Adrenal gland (tissue), 12 donors: ENCODE data around the gene SLC1A7. TPM values are rescaled to one million over a fixed set of nuclear protein-coding genes. Genes with fewer than 3 reads are reported as not detected.

Experiments used
- DNase-seq, 7 donors: peaks; one replicate each; pipeline ENCODE4 v3.0.0-alpha.2; 2019 to 2020
- H3K27ac ChIP-seq, 5 donors: fragments of 200-600 bp; sonication (generic) in 4 of 5; 1 replicate in 3 of 5; 2 replicates in 2 of 5; pipeline versions ENCODE4 v1.5.1 to v1.8.0; 2016 to 2020; ENCODE audit warnings: mild to moderate bottlenecking in 1 of 5
- H3K27me3 ChIP-seq: fragments of 200-600 bp; 2 replicates; pipeline ENCODE4 v1.8.0; 2021
- H3K36me3 ChIP-seq, 2 donors: fragments of 200-600 bp; replicated peaks in 1 of 2; 1 replicate in 1 of 2; 2 replicates in 1 of 2; pipeline versions ENCODE4 v1.5.1 to v1.8.0; 2018 to 2022
- H3K4me1 ChIP-seq, 2 donors: fragments of 200-600 bp; replicated peaks in 1 of 2; 1 replicate in 1 of 2; 2 replicates in 1 of 2; pipeline versions ENCODE4 v1.5.1 to v1.8.0; 2018 to 2021
- H3K4me3 ChIP-seq, 4 donors: fragments of 200-600 bp; sonication (generic) in 3 of 4; one replicate each; pipeline ENCODE4 v1.5.1; 2016 to 2018
- H3K9me3 ChIP-seq, 3 donors: fragments of 200-600 bp; sonication (generic) in 1 of 3; replicated peaks in 1 of 3; 1 replicate in 2 of 3; 2 replicates in 1 of 3; pipeline versions ENCODE4 v1.5.1 to v1.8.0; 2016 to 2021
- CTCF ChIP-seq, 6 experiments: fragments of 450-650 bp in 4 of 6; fragments of 200-600 bp in 2 of 6; sonication (generic) in 1 of 6; IDR thresholded peaks; 1 replicate in 5 of 6; 2 replicates in 1 of 6; pipeline versions ENCODE4 v1.5.1 to v1.8.0; 2016 to 2021; ENCODE audit warnings: antibody characterized with exemption in 6 of 6, mild to moderate bottlenecking in 2 of 6, moderate library complexity in 1 of 6
- POLR2A ChIP-seq, 2 donors: fragments of 450-650 bp; IDR thresholded peaks; one replicate each; pipeline ENCODE4 v1.6.1; 2017; ENCODE audit warnings: antibody characterized with exemption in 2 of 2, mild to moderate bottlenecking in 2 of 2, moderate library complexity in 1 of 2
- WGBS, 4 donors: extraction: QIAGEN DNeasy Blood & Tissue Kit in 2 of 4; methylation state at CpG; one replicate each; pipeline versions ENCODE4 v1.1.5 to v1.1.7; 2013 to 2017; 5-methylcytosine and 5-hydroxymethylcytosine counted together
- intact Hi-C, 2 donors: fragments of 100-400 bp; cut with DNase I; formaldehyde crosslinking; loops; one replicate each; pipeline versions ENCODE4 v1.14.1 to v1.15.0; 2022 to 2023
- polyA plus RNA-seq, 3 donors: library from polyadenylated mRNA; stranded (reverse); fragments of 200-250 nt in 2 of 3; fragments of 350-450 nt in 1 of 3; fragmentation: Illumina TruSeq in 1 of 3; extraction: RNeasy Lipid Tissue Mini Kit (QIAGEN cat#74804) in 1 of 3; gene quantifications; one replicate each; pipeline ENCODE4 v1.2.3, GENCODE V29; 2013 to 2014
- total RNA-seq, 9 donors: library from RNA; depleted of rRNA in 4 of 9; stranded (reverse); fragments of >200 nt in 4 of 9; fragments of 120-200 nt in 1 of 9; fragmentation: NEBNext Ultra II Directional in 1 of 9; extraction: Animal tissue kit (Norgen Biotek cat#: 25700) in 1 of 9; gene quantifications; one replicate each; pipeline versions ENCODE4 v1.1.0 to v1.2.4, GENCODE V29; 2013 to 2023
- donor health status: healthy with polysubstance abuse.
- donor health status: Bipolar disorder and iron deficiency.
- donor health status: DM: yes; HTN: yes; CAD: no.
- donor health status: DM: no; HTN: no; CAD: no.
- donor health status: DM: no; HTN: no; CAD: no.
- donor health status: DM: yes; HTN: yes; CAD: no.

The SLC1A7 gene
- total and polyA plus RNA-seq, 12 donors = 0.05 to 1.6 (median 0.17) TPM; not detected in 7

DNA sequence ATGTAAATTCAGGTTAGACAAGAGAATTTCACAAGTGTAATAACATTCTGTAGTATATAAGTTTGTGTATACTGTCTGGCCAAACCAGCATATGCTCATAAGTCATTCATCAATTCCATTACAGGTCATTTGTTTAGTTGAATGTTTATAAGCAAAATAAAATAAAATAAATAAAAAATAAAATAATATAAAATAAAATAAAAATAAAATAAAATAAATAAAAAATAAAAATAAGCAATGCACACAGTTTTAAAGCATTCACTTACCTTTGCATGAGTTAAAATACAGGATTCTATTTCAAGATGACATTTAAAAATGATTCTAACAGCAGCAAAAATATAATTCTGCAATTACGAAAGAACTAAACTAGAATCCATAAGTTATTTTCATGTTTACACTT is 70.5 kb downstream of the SLC1A7 start:
- Histone ChIP-seq H3K27me3 (no peaks in the 10 kb centered on the region), H3K9me3 (no peaks in the 10 kb centered on the region), H3K4me3 (no peak overlapping the region), H3K4me1 (no peaks in the 10 kb centered on the region), H3K27ac (no peak overlapping the region), H3K36me3 (no peaks in the 10 kb centered on the region)
- DNase-seq = no peak
- no peak for TF ChIP-seq POLR2A (IDR thresholded peaks at IDR 0.05)
- no peak for TF ChIP-seq CTCF (IDR thresholded peaks at IDR 0.05)
- intact Hi-C loops = no loop called here
- WGBS, 4 donors = 86 to 98% (median 91%) methylated on average over 1 of the region's 1 CpG

DNA sequence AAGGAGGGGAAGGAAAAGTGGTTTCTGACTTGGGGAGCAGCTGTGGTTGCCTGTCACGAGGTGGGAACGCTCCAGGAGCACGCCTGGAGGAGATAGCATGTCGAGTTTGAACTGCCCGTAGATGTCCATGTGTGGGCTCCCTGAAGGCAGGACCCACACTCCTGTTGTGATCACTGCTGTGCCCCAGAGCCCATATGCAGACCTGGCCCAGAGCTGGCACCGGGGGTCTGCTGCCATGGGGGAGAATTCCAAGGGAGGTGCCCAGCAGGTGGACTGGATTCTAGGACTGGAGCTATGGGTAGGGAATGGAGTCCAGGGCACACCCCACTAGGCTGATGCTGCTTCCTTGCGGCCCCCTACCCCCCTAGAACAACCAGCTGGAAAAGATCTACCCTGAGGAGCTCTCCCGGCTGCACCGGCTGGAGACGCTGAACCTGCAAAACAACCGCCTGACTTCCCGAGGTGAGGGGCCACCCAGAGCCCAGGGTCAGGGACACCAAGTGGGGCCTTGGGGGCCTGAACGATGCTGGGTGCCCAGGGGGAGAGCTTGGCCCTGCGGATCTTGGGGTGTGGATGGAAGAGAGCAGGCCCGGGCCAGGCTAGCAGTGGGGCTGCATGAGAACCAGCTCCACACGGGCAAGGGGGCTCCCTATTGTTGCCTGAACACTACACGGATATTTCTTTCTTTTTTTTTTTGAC is 71.1 kb downstream of the SLC1A7 start:
- Histone ChIP-seq H3K36me3 (no peaks in the 10 kb centered on the region), H3K4me3 (no peak overlapping the region), H3K27me3 (no peaks in the 10 kb centered on the region), H3K4me1 (no peaks in the 10 kb centered on the region), H3K27ac (no peak overlapping the region), H3K9me3 (no peaks in the 10 kb centered on the region)
- no peak for TF ChIP-seq CTCF (IDR thresholded peaks at IDR 0.05)
- no peak for TF ChIP-seq POLR2A (IDR thresholded peaks at IDR 0.05)
- 78 to 91% (median 85%) methylated on average over 11 to 17 of the region's 17 CpGs for WGBS, 4 donors
- intact Hi-C loops = no loop called here
- peak in 1 of 7 donors; percentile 10 for DNase-seq

DNA sequence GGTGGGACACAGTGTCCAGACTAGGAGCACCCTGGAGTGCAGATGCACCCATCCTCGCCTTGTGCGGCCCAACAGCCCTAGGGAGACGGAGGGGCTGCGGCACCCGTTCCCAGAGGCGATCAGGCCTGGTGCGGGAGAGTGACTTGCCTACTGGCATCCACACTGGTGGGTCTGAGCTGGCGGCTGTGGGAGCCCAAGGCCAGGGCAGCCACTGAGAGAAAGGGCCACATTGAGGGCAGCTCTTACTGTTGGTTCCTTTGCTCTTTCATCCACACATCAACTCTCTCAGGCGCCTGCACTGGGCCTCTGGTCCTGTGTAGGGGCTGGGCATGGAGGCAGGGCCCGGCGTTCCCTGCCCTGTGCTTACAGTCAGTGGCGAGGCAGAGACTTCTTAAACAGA is 71.8 kb downstream of the SLC1A7 start:
- no peaks in the 10 kb centered on the region for H3K9me3 ChIP-seq
- no peaks in the 10 kb centered on the region for H3K4me1 ChIP-seq
- intact Hi-C loops = no loop called here
- no peak overlapping the region for H3K4me3 ChIP-seq
- WGBS, 4 donors = 93 to 100% (median 98%) methylated on average over 4 to 12 of the region's 12 CpGs
- DNase-seq = peak in 2 of 7 donors; percentile 5 to 20
- H3K27me3 ChIP-seq = no peaks in the 10 kb centered on the region
- no peak overlapping the region for H3K27ac ChIP-seq
- TF ChIP-seq CTCF (IDR thresholded peaks at IDR 0.05) = no peak
- TF ChIP-seq POLR2A (IDR thresholded peaks at IDR 0.05) = no peak
- no peaks in the 10 kb centered on the region for H3K36me3 ChIP-seq

DNA sequence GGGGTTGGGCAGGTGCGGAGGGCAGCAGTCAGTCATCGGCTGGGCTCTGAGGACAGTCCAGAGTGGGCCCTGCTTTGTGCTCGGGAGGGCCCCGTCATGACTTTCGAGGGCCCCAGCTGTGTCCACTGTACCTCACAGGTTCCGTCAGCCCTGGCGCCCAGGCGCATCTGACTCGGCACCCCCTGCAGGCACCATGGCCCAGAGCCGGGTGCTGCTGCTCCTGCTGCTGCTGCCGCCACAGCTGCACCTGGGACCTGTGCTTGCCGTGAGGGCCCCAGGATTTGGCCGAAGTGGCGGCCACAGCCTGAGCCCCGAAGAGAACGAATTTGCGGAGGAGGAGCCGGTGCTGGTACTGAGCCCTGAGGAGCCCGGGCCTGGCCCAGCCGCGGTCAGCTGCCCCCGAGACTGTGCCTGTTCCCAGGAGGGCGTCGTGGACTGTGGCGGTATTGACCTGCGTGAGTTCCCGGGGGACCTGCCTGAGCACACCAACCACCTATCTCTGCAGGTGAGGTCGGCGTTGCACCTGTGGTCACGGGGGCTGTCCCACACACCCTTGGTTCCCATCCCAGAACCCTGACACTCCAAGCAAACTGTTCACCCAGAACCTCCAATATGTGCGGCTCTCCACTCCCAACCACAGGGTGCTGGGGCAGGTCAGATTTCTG is 72.6 kb downstream of the SLC1A7 start:
- no peak overlapping the region for H3K4me3 ChIP-seq
- intact Hi-C loops = no loop called here
- no peaks in the 10 kb centered on the region for H3K4me1 ChIP-seq
- DNase-seq = peak in 1 of 7 donors; percentile 20
- TF ChIP-seq CTCF (IDR thresholded peaks at IDR 0.05) (no peak), POLR2A (IDR thresholded peaks at IDR 0.05) (no peak)
- no peak overlapping the region for H3K27ac ChIP-seq
- 91 to 98% (median 93%) methylated on average over 7 to 31 of the region's 31 CpGs for WGBS, 4 donors
- no peaks in the 10 kb centered on the region for H3K27me3 ChIP-seq
- no peaks in the 10 kb centered on the region for H3K9me3 ChIP-seq
- no peaks in the 10 kb centered on the region for H3K36me3 ChIP-seq
